Measurements from ENCODE around the gene B3GNT7.
"Not testable (repeated sequence)": the region's sequence is repeated elsewhere in the genome, so short reads cannot be mapped to it uniquely, and the experiment has no call there.

Gene B3GNT7

DNA sequence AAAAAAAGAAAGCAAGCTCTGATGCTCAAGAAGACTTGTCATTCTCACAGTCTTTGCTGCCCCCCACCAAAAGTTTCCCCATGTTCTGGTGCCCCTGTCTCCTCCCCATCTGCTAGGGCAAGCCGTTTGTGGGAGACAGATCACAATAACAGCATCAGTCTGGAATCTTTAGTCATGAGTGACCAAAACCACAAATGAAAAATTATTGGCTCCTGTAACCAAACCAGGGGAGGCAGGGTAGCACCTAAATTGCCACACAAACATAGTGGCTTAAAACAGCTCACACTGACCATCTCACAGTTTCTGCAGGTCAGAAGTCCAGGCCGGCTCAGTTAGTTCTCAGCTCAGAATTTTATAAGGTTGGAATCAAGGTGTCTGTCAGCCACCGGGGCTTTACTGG is 9.1 kb upstream of the B3GNT7 start:
- DNase-seq, result peak; percentile 69

- peak; percentile 47 for DNase-seq
Observed at GRCh38 chr2:231387904-231388724, 7.4 kb upstream of the B3GNT7 start.

DNA sequence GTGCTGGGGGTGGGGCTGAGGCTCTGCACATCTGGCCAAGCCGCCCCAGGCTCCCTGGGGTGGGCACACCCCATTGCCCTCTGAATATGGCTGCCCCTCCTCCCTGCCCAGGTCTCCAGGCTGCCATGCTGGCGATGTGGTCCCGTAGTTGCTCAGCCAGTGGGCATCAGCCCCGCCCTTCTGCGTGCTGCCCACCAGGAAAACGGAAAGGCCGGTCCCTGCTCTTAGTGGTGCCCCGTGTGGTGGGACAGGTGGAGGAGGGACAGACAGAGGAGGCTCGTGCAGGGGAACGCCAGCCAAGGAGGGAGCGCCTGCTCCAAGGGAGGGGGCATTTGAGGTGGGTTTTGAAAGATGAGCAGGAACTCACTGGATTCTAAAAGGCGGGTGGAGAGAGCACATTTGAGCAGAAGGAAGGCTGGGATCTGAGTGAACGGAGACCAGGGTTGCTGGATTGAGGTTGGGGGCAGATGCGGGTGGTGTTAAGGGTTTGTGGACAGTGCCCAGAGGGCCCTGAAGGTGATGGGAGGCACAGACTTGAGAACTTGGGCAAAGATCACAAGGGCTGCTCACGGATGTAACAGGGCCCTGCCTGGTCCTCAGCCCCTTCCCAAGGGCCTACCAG is 6.7 kb upstream of the B3GNT7 start:
- DNase-seq, result no peak

- no peak for DNase-seq
Observed at GRCh38 chr2:231390667-231391066, 4.8 kb upstream of the B3GNT7 start.

- no peak for DNase-seq
Observed at GRCh38 chr2:231391981-231392380, 3.5 kb upstream of the B3GNT7 start.

- no peak for DNase-seq
Observed at GRCh38 chr2:231392431-231393148, 2.9 kb upstream of the B3GNT7 start.

DNA sequence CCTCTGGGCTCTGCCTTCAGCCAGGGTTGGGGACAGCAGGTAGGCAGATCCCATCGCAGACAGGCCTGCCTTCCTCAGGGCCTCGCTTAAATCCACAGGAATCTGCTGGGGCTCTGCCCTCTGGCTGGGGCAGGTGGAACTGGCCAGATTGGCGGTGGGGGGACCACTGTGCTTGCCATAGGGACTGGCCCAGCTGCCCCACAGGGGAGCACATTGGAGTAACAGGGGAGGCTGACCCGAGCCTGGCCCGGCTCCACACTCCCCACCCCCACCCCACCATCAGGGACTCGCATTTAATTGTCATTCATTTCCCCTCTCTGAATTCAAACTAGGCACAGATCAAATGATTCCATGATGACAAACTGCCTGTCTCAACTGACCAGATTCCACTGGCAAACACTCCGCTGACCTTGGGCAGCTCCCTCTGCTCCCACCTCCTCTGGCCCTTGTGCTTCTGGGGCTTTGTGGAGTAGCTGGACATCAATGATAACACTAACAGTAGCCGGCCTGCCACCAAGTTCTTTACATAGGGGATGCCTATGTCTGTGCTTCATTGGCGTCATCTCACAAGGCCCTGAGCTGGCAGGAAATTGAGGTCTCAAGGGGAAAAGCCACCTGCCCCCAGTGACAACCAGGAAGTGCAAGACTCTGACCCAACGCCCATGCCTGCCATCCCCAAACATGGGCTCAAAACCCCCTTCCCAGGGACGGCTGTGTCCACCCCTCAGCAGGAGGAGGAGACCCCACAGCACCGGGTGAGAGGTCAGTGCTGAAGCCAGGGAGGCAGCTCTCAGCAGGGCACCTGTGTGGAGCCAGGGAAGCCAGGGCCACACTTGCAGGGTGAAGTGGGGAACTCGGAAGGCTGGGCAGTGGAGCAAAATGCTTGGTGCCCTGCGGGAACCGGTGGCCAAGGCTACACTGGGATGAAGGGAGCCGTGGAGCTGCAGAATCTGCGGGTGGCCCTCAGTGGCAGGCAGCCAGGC is 2.1 kb upstream of the B3GNT7 start:
- no peak for DNase-seq

DNA sequence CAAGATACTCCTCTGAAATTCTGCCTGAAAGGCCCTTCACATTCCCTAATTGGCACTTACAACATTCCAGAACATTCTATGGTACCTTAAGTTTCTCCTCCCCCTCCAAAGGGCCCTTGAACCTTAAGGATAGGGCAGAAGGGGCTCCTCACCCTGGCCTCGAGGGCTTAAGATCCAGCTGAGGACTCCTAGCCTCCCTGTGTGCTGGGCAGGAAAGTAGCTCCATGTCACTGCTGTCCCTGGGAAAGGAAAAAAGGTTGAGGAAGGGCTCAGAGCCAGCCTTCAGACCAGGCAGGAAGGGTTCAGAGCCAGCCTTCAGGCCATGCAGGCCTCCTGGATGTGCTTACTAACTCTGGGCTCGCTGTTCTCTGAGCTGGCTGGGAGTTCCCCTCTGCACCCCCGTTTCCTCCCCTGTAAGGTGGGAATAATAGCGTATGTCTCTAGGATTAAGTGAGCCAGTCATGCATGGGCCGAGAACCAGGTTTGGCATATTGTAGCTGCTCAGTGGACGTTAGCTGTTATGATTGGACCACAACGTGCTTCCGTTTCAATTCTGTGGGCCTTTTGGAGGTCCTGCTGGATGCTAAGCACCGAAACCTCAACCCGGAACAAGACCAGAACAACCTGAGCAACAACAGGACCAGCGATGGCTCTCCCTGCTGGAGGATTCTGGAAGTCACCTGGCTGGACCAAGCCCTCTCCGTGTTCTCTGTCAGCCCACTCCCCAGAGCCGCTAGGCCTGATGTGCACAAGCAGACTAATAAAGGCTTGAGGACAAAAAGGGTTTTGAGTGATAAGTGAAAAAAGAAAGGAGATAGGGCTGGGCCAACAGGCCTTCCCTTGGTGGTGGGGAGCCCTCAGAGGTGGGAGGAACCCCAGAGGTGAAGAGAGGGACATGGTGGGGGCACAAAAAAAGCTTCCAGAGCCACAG is 1.0 kb upstream of the B3GNT7 start:
- no peak for DNase-seq

GRCh38 chr2:231396058-231396821 is 730 bp downstream of the B3GNT7 start:
- DNase-seq, result no peak

GRCh38 chr2:231397011-231397927 is 1.8 kb downstream of the B3GNT7 start:
- no peak for DNase-seq

- DNase-seq, result no peak
Observed at GRCh38 chr2:231397928-231398294, 2.4 kb downstream of the B3GNT7 start.

DNA sequence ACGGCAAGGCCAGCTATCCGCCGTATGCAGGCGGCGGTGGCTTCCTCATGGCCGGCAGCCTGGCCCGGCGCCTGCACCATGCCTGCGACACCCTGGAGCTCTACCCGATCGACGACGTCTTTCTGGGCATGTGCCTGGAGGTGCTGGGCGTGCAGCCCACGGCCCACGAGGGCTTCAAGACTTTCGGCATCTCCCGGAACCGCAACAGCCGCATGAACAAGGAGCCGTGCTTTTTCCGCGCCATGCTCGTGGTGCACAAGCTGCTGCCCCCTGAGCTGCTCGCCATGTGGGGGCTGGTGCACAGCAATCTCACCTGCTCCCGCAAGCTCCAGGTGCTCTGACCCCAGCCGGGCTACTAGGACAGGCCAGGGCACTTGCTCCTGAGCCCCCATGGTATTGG is 3.1 kb downstream of the B3GNT7 start:
- no peak for DNase-seq

GRCh38 chr2:231399046-231399852 is 3.7 kb downstream of the B3GNT7 start:
- no peak for DNase-seq

DNA sequence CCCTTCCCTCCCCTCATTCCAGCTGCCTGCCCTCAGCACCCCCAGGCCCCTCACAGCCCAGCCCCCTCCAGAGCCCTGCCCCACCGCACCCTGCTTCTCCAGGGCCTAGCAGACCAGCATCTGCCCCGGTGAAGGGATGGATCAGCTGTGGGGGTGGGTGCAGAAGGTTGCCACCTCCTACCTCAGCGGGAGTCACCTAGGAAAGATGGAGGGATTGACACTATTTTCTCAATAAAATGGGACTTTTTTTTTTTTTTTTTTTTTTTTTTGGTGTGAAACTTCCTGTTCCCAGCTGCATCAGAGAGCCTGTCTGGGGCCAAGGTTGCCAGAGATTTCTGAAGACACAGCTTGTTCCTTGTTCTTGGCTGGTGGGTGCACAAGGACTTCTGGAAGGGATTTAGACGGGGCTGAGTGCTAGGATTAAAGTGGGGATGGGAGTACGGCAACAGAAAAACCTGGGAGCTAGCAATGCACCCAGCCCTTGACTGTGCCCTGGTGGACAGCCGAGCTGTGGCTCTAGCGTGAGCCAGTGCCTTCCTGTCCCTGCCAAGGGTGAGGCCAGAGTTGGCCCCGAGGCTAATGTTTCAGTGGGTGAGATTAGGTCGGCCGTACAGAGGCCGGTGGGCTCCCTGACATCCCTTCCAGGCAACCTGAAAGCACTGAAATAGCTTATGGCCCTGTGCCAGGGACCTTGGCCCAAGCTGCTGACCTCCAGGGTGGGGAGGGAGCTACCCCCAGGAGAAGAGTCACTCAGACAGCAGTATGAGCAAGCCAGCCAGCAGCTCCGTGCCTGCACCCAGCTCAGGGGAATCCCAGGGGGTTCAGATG is 4.6 kb downstream of the B3GNT7 start:
- DNase-seq, result no peak

- not testable (repeated sequence) for DNase-seq
Observed at GRCh38 chr2:231400681-231401080, 5.2 kb downstream of the B3GNT7 start.

- DNase-seq, result not testable (repeated sequence)
Observed at GRCh38 chr2:231401101-231401500, 5.6 kb downstream of the B3GNT7 start.

GRCh38 chr2:231403421-231404182 is 8.1 kb downstream of the B3GNT7 start:
- DNase-seq, result not testable (repeated sequence)

All from fibroblast of skin of abdomen (primary cell).